ENCODE measurements around the gene EPB41L1.

EPB41L1 gene

DNA sequence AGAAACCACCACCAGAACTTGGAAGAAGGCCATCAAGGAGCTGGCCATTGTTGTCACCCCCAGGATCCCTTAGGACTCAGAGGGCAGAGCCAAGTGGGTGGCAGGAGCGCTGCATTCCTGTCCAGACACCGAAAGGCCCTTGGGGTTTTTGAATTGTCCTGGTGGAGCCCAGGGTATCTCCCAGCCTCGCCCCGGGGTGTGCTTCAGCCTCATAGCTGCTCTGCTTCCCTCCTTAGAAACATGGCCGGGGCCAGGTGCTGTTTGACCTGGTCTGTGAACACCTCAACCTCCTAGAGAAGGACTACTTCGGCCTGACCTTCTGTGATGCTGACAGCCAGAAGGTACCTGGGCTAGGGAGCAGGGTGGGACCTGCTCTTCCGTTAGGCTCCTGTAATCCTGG is 23.2 kb downstream of the EPB41L1 start:
- Histone ChIP-seq H3K4me3 (ENCODE audit: low read depth, low read length) (no peak overlapping the region), H3K27me3 (ENCODE audit: insufficient read depth, low read depth, severe bottlenecking) (no peaks in the 10 kb centered on the region), H3K36me3 (no peaks in the 10 kb centered on the region), H3K9me3 (ENCODE audit: severe bottlenecking) (no peaks in the 10 kb centered on the region), H3K27ac (no peak overlapping the region)
- TF ChIP-seq, protein P1, sequence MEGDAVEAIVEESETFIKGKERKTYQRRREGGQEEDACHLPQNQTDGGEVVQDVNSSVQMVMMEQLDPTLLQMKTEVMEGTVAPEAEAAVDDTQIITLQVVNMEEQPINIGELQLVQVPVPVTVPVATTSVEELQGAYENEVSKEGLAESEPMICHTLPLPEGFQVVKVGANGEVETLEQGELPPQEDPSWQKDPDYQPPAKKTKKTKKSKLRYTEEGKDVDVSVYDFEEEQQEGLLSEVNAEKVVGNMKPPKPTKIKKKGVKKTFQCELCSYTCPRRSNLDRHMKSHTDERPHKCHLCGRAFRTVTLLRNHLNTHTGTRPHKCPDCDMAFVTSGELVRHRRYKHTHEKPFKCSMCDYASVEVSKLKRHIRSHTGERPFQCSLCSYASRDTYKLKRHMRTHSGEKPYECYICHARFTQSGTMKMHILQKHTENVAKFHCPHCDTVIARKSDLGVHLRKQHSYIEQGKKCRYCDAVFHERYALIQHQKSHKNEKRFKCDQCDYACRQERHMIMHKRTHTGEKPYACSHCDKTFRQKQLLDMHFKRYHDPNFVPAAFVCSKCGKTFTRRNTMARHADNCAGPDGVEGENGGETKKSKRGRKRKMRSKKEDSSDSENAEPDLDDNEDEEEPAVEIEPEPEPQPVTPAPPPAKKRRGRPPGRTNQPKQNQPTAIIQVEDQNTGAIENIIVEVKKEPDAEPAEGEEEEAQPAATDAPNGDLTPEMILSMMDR (IDR thresholded peaks at IDR 0.05; ENCODE audit: low read depth, low read length) = no peak
- no peak for DNase-seq

DNA sequence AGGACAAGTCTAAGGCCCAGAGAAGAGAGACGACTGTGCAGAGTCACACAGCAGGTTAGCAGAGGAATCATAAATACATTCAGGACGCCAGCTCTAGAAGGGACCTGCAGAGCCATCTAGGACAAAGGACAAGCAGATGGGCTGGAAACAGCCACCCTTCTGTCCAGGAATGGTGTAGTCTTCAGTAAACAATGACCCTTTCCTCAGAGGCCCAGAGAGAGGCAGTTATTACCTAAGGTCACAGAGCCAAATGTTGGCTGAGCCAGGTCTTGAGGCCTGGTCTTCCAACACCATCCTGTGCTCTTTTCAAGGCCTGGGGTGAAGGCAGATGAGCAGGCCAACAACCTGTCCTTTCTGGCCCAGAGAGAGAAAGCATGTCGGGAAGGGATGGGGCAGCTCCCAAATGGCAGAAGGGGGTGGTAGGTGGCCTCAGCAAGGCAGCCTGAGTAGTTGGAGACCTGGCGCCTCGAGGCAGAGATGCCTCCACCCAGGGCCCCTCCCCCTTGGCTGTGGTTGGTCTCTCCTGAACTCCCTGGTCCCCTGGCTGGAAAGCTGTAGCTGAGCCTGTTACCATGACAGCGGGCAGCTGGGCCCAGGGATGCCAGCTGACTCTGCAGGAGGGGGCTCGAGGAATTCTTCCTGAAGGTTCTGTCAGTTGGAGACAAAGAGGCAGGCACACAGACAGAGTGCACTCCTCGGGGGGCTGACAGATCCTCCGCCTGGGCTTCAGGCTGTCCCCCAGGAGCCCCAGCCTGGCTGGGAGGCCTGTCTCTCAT is 24.8 kb downstream of the EPB41L1 start:
- DNase-seq = no peak
- no peak overlapping the region for H3K27ac ChIP-seq
- H3K36me3 ChIP-seq = no peaks in the 10 kb centered on the region
- H3K9me3 ChIP-seq (ENCODE audit: severe bottlenecking) = no peaks in the 10 kb centered on the region
- no peak overlapping the region for H3K4me3 ChIP-seq (ENCODE audit: low read depth, low read length)
- TF ChIP-seq, protein P1 (IDR thresholded peaks at IDR 0.05; ENCODE audit: low read depth, low read length) = no peak
- no peaks in the 10 kb centered on the region for H3K27me3 ChIP-seq (ENCODE audit: insufficient read depth, low read depth, severe bottlenecking)

DNA sequence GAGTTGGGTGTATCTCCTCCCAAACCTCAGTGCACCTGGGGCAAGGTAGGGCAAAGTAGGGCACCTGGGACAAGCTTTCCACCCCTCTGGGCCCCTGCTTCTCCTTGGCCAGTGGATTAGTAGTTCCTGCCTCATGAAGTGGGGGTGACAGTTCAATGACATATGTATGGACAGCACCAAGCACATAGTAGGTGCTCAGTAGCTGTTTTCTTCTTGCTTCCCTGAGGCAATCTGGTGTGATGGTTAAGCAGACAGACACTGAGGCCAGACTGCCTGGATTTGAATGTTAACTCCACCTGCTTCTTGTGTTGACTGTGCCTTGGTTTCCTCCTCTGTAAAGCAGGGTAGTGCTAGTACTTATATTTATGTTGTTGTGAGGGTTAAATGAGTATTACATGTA is 25.8 kb downstream of the EPB41L1 start:
- H3K36me3 ChIP-seq = no peaks in the 10 kb centered on the region
- no peak overlapping the region for H3K4me3 ChIP-seq (ENCODE audit: low read depth, low read length)
- TF ChIP-seq, protein P1 (IDR thresholded peaks at IDR 0.05; ENCODE audit: low read depth, low read length) = no peak
- no peaks in the 10 kb centered on the region for H3K27me3 ChIP-seq (ENCODE audit: insufficient read depth, low read depth, severe bottlenecking)
- H3K9me3 ChIP-seq (ENCODE audit: severe bottlenecking) = no peaks in the 10 kb centered on the region
- no peak for DNase-seq
- no peak overlapping the region for H3K27ac ChIP-seq

DNA sequence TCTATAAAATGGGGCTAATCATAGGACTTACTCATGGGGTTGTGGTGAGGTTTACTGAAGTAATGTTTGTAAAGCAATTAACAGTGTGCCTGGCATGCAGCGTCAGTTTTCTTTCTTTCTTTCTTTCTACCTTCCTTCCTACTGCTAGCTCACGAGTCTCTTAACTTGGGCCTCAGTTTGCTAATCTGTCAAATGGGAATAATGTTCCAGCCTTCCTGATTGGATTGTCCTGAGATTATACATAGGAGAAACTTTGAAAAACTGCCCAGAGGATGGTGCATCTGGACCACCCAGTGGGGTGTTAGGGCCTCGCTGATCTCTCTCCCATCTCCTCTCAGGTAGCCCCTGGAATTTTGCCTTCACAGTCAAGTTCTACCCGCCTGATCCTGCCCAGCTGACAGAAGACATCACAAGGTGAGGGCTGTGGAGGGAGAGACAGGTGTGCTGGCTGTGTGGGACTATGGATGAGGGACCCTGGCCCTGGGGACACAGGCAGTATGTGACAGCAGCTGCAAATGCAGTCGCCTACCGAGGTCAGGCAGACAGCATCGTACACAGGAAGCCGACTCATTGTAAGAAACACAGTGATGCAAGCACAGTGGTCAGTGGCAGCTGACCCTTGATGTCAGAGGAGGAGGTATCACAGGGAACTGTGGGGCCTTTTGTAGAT is 27.5 kb downstream of the EPB41L1 start:
- Histone ChIP-seq H3K4me3 (ENCODE audit: low read depth, low read length) (no peak overlapping the region), H3K36me3 (no peaks in the 10 kb centered on the region), H3K27me3 (ENCODE audit: insufficient read depth, low read depth, severe bottlenecking) (no peaks in the 10 kb centered on the region), H3K9me3 (ENCODE audit: severe bottlenecking) (no peaks in the 10 kb centered on the region), H3K27ac (no peak overlapping the region)
- no peak for DNase-seq
- TF ChIP-seq, protein P1 (IDR thresholded peaks at IDR 0.05; ENCODE audit: low read depth, low read length) = no peak

DNA sequence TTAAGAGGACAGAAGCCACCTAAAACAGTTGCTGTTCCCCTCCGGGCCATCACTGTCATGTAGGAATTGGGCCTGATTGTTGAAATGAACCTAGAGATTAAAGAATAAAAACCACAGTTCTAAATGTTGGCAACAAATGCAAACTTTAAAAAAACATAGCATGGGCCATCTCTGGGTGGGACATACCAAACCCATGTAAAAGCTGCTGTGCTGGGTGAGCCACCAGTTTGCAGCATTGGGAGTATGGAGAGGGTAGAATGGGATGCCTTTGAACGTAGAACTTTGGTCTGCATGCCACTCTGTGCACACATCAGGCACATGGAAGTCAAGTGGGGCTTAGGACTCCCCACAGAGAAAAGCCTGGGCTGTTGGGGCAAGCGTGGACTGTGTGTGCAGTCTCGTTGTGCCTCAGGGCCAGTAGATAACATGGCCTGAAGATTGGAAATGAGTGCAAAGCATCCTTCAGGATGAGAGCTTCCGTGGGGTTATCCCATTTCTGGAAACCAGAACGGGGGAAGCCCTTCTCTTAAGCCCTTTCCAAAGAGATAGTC is 28.1 kb downstream of the EPB41L1 start:
- H3K27ac ChIP-seq = no peak overlapping the region
- H3K9me3 ChIP-seq (ENCODE audit: severe bottlenecking) = no peaks in the 10 kb centered on the region
- TF ChIP-seq, protein P1 (IDR thresholded peaks at IDR 0.05; ENCODE audit: low read depth, low read length) = no peak
- H3K27me3 ChIP-seq (ENCODE audit: insufficient read depth, low read depth, severe bottlenecking) = no peaks in the 10 kb centered on the region
- no peak for DNase-seq
- no peak overlapping the region for H3K4me3 ChIP-seq (ENCODE audit: low read depth, low read length)
- no peaks in the 10 kb centered on the region for H3K36me3 ChIP-seq
